WTC11 (cell line): Measurements from ENCODE around the gene PDSS1. TPM values are rescaled to one million over a fixed set of nuclear protein-coding genes. Genes with fewer than 3 reads are reported as not detected.

Source experiments
- ATAC-seq: fragments of 200-7000 bp; cut with Tn5 transposase; 2 replicates; pipeline ENCODE4 v1.10.0; 2021; ENCODE audit warnings: mild to moderate bottlenecking, moderate library complexity
- CTCF ChIA-PET: fragments of 300-600 bp; sonication (Branson Sonifier 250); formaldehyde crosslinking; loops from one replicate; lab custom pipeline; 2021; ENCODE audit warnings: antibody characterized with exemption; lab: Charles Lee
- POLR2A ChIA-PET: fragments of 350-600 bp; sonication (Branson Sonifier 250); formaldehyde crosslinking; loops from one replicate; lab custom pipeline; 2021; ENCODE audit warnings: antibody characterized with exemption; lab: Charles Lee
- DNase-seq: peaks from one replicate; pipeline ENCODE4 v3.0.0; 2021; ENCODE audit warnings: low spot score
- H3K27ac Mint-ChIP-seq: 2 replicates; pipeline ENCODE4 v1.8.0; 2021; ENCODE audit warnings: mixed read lengths
- H3K27me3 Mint-ChIP-seq: 2 replicates; pipeline ENCODE4 v1.8.0; 2021; ENCODE audit warnings: low read depth, mild to moderate bottlenecking, moderate library complexity, mixed read lengths
- H3K36me3 Mint-ChIP-seq: 2 replicates; pipeline ENCODE4 v1.8.0; 2021; ENCODE audit warnings: mixed read lengths
- H3K4me1 Mint-ChIP-seq: 2 replicates; pipeline ENCODE4 v1.8.0; 2022; ENCODE audit warnings: mixed read lengths
- H3K4me3 Mint-ChIP-seq: 2 replicates; pipeline ENCODE4 v1.8.0; 2021; ENCODE audit warnings: mild to moderate bottlenecking, moderate library complexity, mixed read lengths
- H3K9me3 Mint-ChIP-seq: 2 replicates; pipeline ENCODE4 v1.8.0; 2021; ENCODE audit warnings: mixed read lengths
- CDX4 ChIP-seq: fragments of 250-450 bp; sonication (Bioruptor Pico); IDR thresholded peaks from 2 replicates; pipeline ENCODE4 v1.9.0; 2021; ENCODE audit warnings: moderate library complexity, mild to moderate bottlenecking, inconsistent platforms, borderline replicate concordance
- E2F4 ChIP-seq: sonication (generic); formaldehyde crosslinking; IDR thresholded peaks from 2 replicates; pipeline ENCODE4 v1.8.1; 2022; ENCODE audit warnings: low read depth, mild to moderate bottlenecking, moderate library complexity, missing genetic modification reagents, borderline replicate concordance
- EMX1 ChIP-seq: fragments of 250-450 bp; sonication (Bioruptor Pico); IDR thresholded peaks from 2 replicates; pipeline ENCODE4 v1.8.0; 2021; ENCODE audit warnings: mild to moderate bottlenecking
- ERG ChIP-seq: fragments of 250-450 bp; sonication (Bioruptor Pico); IDR thresholded peaks from 2 replicates; pipeline ENCODE4 v1.8.0; 2021; ENCODE audit warnings: mild to moderate bottlenecking
- FOXJ3 ChIP-seq: sonication (generic); formaldehyde crosslinking; IDR thresholded peaks from 2 replicates; pipeline ENCODE4 v1.9.0; 2021; ENCODE audit warnings: missing genetic modification reagents, mild to moderate bottlenecking, borderline replicate concordance
- IRF1 ChIP-seq: sonication (generic); formaldehyde crosslinking; IDR thresholded peaks from 2 replicates; pipeline ENCODE4 v1.8.0; 2023; ENCODE audit warnings: missing genetic modification reagents
- MYBL2 ChIP-seq: sonication (generic); formaldehyde crosslinking; IDR thresholded peaks from 2 replicates; pipeline ENCODE4 v1.8.1; 2023; ENCODE audit warnings: mild to moderate bottlenecking, moderate library complexity, missing genetic modification reagents
- NFE2L1 ChIP-seq: sonication (generic); formaldehyde crosslinking; IDR thresholded peaks from 2 replicates; pipeline ENCODE4 v1.8.1; 2023; ENCODE audit warnings: missing genetic modification reagents
- NR2C2 ChIP-seq: sonication (generic); formaldehyde crosslinking; IDR thresholded peaks from 2 replicates; pipeline ENCODE4 v1.8.0; 2022; ENCODE audit warnings: mild to moderate bottlenecking, missing genetic modification reagents
- PRDM15 ChIP-seq: sonication (generic); formaldehyde crosslinking; IDR thresholded peaks from 2 replicates; pipeline ENCODE4 v1.8.0; 2022; ENCODE audit warnings: missing genetic modification reagents
- SOX15 ChIP-seq: fragments of 250-450 bp; sonication (Bioruptor Pico); IDR thresholded peaks from 2 replicates; pipeline ENCODE4 v1.9.0; 2021; ENCODE audit warnings: mild to moderate bottlenecking
- SP1 ChIP-seq: sonication (generic); formaldehyde crosslinking; conservative IDR thresholded peaks from 2 replicates; pipeline ENCODE4 v1.8.1; 2022; ENCODE audit warnings: missing genetic modification reagents
- ZBTB21 ChIP-seq: sonication (generic); formaldehyde crosslinking; IDR thresholded peaks from 2 replicates; pipeline ENCODE4 v1.8.1; 2023; ENCODE audit warnings: mild to moderate bottlenecking, missing genetic modification reagents, borderline replicate concordance
- ZNF121 ChIP-seq: sonication (generic); formaldehyde crosslinking; IDR thresholded peaks from 2 replicates; pipeline ENCODE4 v1.8.0; 2023; ENCODE audit warnings: missing genetic modification reagents
- ZNF263 ChIP-seq: sonication (generic); formaldehyde crosslinking; IDR thresholded peaks from 2 replicates; pipeline ENCODE4 v1.8.1; 2022; ENCODE audit warnings: low read depth, mild to moderate bottlenecking, moderate library complexity, missing genetic modification reagents
- ZNF396 ChIP-seq: fragments of 250-450 bp; sonication (Bioruptor Pico); IDR thresholded peaks from 2 replicates; pipeline ENCODE4 v1.8.0; 2021; ENCODE audit warnings: mild to moderate bottlenecking, moderate library complexity, borderline replicate concordance
- ZNF416 ChIP-seq: fragments of 250-450 bp; sonication (Bioruptor Pico); IDR thresholded peaks from 2 replicates; pipeline ENCODE4 v1.9.0; 2021; ENCODE audit warnings: mild to moderate bottlenecking, inconsistent platforms
- total RNA-seq: library from RNA; stranded (reverse); gene quantifications from 3 replicates; pipeline ENCODE4 v1.2.3, GENCODE V29; 2021
- TF ChIP-seq, protein P1 (sequence below): sonication (generic); formaldehyde crosslinking; IDR thresholded peaks from 2 replicates; pipeline ENCODE4 v1.8.0; 2022; ENCODE audit warnings: mild to moderate bottlenecking, missing genetic modification reagents
- TF ChIP-seq, protein P2 (sequence below): sonication (generic); formaldehyde crosslinking; IDR thresholded peaks from 2 replicates; pipeline ENCODE4 v1.8.0; 2022; ENCODE audit warnings: mild to moderate bottlenecking, missing genetic modification reagents

Gene PDSS1
- total RNA-seq, 1 experiment from 2014 or later = 13.6 TPM

GRCh38 chr10:26729395-26729794, 31.9 kb downstream of the PDSS1 start (continued):
- TF ChIP-seq PRDM15 (CRISPR knock-in tag) = no peak
- TF ChIP-seq ZNF263 (CRISPR knock-in tag) = no peak
- no peak for TF ChIP-seq EMX1
- TF ChIP-seq, protein P1, sequence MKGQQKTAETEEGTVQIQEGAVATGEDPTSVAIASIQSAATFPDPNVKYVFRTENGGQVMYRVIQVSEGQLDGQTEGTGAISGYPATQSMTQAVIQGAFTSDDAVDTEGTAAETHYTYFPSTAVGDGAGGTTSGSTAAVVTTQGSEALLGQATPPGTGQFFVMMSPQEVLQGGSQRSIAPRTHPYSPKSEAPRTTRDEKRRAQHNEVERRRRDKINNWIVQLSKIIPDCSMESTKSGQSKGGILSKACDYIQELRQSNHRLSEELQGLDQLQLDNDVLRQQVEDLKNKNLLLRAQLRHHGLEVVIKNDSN (CRISPR knock-in tag) = no peak
- no peak for TF ChIP-seq SOX15 (CRISPR knock-in tag)
- TF ChIP-seq CDX4 (CRISPR knock-in tag) = no peak

GRCh38 chr10:26730552-26730951, 33.1 kb downstream of the PDSS1 start:
- DNase-seq = no peak
- Mint-ChIP-seq H3K4me1 (peaks cover 12% of the 10 kb centered on the region), H3K27ac (no peak overlapping the region), H3K4me3 (no peak overlapping the region), H3K9me3 (no peaks in the 10 kb centered on the region), H3K27me3 (no peaks in the 10 kb centered on the region), H3K36me3 (peaks cover 48% of the 10 kb centered on the region)
- CTCF ChIA-PET = no interaction called here
- no peak for TF ChIP-seq ZNF396 (CRISPR knock-in tag)
- TF ChIP-seq SP1 (CRISPR knock-in tag) = no peak
- no peak for TF ChIP-seq NR2C2 (CRISPR knock-in tag)
- TF ChIP-seq MYBL2 (CRISPR knock-in tag) = no peak
- TF ChIP-seq SOX15 (CRISPR knock-in tag) = no peak
- no peak for TF ChIP-seq FOXJ3
- TF ChIP-seq E2F4 (CRISPR knock-in tag) = no peak
- TF ChIP-seq, protein P2, sequence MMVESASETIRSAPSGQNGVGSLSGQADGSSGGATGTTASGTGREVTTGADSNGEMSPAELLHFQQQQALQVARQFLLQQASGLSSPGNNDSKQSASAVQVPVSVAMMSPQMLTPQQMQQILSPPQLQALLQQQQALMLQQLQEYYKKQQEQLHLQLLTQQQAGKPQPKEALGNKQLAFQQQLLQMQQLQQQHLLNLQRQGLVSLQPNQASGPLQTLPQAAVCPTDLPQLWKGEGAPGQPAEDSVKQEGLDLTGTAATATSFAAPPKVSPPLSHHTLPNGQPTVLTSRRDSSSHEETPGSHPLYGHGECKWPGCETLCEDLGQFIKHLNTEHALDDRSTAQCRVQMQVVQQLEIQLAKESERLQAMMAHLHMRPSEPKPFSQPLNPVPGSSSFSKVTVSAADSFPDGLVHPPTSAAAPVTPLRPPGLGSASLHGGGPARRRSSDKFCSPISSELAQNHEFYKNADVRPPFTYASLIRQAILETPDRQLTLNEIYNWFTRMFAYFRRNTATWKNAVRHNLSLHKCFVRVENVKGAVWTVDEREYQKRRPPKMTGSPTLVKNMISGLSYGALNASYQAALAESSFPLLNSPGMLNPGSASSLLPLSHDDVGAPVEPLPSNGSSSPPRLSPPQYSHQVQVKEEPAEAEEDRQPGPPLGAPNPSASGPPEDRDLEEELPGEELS (CRISPR knock-in tag) = no peak
- ATAC-seq = no peak
- POLR2A ChIA-PET = no interaction called here

DNA sequence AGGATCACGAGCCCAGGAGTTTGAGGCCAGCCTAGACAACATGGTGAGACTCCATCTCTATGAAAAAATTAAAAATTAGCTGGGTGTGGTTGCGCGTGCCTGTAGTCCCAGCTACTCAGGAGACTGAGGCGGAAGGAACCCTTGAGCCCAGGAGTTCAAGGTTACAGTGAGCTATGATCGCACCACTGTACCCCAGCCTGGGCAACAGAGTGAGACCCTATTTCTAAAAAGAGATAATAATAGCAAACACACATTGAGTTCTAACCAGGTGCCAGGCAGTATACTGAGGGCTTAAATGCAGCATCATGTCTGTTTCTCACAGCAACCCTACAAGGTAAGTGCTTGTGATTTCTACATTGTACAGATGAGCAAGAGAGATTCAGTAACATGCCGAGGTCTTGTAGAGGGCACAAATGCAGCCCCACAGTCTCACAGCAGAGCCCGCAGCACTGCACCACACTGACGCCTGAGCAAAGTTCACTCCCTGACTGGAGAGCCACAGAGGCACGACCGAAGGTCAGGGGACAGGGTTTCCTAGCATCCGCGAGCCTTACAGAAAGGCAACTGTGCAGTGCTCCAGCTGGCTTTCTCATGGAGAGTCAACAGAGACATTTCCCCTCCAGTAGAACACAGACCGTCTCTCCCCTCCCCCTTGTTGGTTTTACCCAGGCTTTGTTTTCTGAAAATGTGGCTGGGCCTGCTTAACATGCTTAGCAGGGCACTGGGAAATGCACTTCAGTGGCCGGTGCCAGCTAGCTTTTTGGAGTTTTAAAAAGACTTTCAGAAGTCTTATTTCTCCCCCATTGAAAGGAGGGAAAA, 36.5 kb downstream of the PDSS1 start:
- POLR2A ChIA-PET = interaction anchor here (0.6 kb wide), 1 partner anchor 132 kb away, joined by 7 read pairs; no protein-coding TSS in a partner anchor
- H3K36me3 Mint-ChIP-seq = peaks cover 56% of the 10 kb centered on the region
- H3K27ac Mint-ChIP-seq = peak overlapping the region; percentile 92; the same call in 1 of the 2 replicates
- CTCF ChIA-PET = interaction anchor here (0.6 to 1.5 kb wide), 2 partner anchors 8 to 10 kb away, joined by 3 to 7 read pairs; no protein-coding TSS in a partner anchor
- H3K27me3 Mint-ChIP-seq = no peaks in the 10 kb centered on the region
- TF ChIP-seq ZNF121 (CRISPR knock-in tag) (0 out of 2 replicates have a peak, but pooled peaks have one; percentile 34), ZBTB21 (no peak), NFE2L1 (no peak), IRF1 (CRISPR knock-in tag) (no peak), ERG (CRISPR knock-in tag) (no peak), ZNF416 (CRISPR knock-in tag) (no peak)
- peaks cover 12% of the 10 kb centered on the region for H3K4me1 Mint-ChIP-seq
- H3K9me3 Mint-ChIP-seq = no peaks in the 10 kb centered on the region
- DNase-seq (no peak), ATAC-seq (peak; percentile 75)
- no peak overlapping the region for H3K4me3 Mint-ChIP-seq
